HG03565 (cell line): Measurements from ENCODE around the gene SLC6A6.

Source experiments
- ATAC-seq: cut with Tn5 transposase; IDR thresholded peaks from one replicate; pipeline ENCODE4 v1.9.1; 2021; ENCODE audit warnings: mild to moderate bottlenecking, moderate library complexity; ENCODE audit not compliant: unreplicated experiment

The SLC6A6 gene

DNA sequence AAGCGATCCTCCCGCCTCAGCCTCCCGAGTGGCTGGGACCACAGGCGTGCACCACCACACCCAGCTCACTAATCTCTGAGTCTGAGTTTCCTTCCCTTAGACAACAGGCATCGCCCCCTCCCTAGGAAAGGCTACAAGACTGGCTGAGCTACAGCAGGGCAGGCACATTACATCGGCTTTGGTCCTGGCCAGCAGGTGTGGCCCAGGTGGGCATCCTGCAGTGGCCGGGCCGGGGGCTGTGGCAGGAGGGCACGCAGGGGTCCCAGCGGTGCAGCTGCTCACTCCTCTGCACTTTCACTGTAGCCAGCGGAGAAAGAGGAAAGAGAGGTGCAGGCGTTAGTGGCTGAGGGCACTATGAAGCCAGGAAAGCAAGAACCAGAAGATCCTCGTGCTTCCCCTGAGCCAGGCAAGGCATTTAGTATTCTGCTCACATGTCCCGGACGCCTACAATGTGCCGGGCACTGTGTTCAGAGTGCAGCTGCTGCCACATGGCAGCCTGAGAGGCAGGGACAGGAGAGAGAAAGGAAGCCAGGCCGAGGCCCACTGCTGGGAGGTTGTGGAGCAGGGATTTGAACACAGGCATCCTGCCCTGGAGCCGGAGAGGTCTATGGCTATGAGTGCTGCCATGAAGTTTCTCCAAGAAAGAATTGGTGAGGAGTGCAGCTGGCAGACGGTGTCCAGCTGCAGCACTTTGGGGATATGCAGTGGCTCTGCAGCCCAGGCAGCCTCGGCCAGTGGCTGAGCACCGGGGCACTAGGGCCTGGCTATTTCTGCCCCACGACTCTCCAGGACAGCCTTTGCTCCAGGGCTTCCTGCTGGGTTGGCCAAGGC, 115.4 kb downstream of the SLC6A6 start:
- ATAC-seq = no peak

DNA sequence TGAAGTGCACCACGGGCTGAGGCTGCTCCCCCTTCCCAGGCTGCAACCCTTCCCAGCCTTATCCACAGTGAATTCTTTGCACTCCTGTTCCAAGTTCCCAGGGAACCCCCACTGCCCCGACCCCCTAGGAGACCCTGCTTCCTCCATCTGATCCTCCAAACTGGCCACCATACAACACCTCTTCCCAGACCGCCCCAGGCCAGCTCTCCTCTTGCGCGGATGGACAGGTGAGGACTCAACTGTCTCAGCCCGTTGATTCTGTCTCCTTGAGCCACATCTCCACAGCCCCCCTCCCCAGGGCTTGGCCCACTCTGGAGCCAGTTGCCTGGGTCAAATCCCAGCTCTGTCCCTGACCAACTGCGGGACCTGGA, 116.0 kb downstream of the SLC6A6 start:
- ATAC-seq = no peak

GRCh38 chr3:14518893-14519292, 116.5 kb downstream of the SLC6A6 start:
- ATAC-seq = no peak

- no peak for ATAC-seq
Observed at GRCh38 chr3:14519406-14519805, 117.0 kb downstream of the SLC6A6 start.

DNA sequence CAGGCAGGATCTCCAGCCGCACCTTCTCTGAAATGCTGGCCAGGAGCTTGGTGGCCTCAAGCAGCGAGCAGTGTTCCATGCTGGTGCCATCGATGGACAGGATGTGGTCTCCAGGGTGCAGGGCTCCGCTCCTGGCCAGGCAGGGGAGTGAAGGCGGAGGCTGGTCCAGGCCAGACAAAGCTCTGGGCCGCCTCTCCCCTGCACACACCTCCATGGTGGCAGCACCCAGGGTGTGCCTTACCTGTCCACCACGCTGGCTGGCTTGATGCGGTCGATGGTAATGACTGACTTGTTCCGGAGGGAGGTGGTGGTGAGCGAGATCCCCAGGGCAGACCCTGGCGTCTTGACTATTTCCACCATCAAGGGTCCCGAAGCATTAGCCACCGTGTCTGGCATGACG, 117.7 kb downstream of the SLC6A6 start:
- ATAC-seq = no peak

- ATAC-seq = no peak
Observed at GRCh38 chr3:14520967-14521366, 118.6 kb downstream of the SLC6A6 start.

- ATAC-seq = no peak
Observed at GRCh38 chr3:14521611-14522010, 119.2 kb downstream of the SLC6A6 start.

DNA sequence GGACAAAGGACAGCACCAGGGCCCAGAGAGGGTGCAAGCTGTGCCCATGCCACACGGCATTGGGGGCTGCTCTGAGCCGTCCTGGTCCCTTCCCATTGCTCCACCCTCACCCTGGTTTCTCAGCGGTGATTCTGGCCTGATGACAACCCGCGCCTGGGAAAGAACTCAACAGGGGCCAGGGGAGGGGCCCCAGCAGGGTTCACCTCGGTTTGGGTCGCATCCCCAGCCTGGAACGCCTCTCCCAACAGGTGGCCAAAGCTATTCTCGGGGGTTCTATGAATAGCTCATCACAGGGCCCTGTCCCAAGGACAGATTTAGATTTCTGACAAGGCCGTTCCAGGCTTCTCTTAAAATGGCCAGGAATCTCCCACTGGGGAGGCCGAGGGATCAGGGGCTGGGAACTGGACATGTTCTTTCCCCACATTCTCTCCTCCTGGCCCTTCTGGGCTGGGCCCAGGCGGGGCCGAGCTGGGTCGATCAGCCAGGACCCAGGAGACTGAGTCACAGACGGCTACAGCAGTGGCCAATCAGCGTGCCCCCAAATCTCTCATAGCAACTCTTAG, 119.8 kb downstream of the SLC6A6 start:
- ATAC-seq = no peak

- ATAC-seq = no peak
Observed at GRCh38 chr3:14522768-14523167, 120.4 kb downstream of the SLC6A6 start.

DNA sequence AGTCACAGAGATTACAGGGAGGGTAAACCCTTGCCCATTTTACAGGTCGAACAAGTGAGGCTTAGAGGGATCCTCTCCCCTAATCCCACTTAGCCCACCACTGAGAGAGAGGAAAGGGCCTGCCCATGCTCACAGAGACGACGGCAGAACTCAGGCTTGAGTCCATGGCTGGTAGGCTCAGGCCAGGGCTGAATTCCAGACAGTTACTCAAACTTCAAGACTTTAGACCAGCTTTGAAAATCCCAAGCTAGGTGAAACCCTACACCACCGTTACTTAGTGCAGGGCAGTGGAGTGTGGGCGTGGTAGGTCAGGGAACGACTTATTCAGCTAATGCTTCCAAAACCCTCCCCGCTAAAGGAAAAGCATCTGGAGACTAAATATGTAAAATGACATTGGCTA, 121.4 kb downstream of the SLC6A6 start:
- ATAC-seq = no peak

DNA sequence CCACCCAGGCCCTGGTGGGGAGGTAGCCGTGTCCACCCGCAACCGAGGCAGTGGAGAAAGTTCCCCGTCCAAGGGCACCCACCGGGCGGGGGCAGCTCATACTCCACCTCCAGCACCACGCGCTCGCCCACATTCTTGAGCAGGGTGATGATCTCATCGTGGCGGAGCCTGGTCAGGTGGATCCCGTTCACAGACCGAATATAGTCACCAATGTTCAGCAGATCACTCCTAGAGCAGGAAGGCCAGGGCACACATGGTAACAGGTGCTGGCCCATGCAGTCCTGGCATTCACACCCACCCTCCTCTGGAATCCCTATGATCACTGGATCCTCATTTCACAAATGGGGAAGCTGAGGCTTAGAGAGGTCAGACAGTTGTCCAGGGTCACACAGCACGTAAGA, 121.9 kb downstream of the SLC6A6 start:
- ATAC-seq = no peak

DNA sequence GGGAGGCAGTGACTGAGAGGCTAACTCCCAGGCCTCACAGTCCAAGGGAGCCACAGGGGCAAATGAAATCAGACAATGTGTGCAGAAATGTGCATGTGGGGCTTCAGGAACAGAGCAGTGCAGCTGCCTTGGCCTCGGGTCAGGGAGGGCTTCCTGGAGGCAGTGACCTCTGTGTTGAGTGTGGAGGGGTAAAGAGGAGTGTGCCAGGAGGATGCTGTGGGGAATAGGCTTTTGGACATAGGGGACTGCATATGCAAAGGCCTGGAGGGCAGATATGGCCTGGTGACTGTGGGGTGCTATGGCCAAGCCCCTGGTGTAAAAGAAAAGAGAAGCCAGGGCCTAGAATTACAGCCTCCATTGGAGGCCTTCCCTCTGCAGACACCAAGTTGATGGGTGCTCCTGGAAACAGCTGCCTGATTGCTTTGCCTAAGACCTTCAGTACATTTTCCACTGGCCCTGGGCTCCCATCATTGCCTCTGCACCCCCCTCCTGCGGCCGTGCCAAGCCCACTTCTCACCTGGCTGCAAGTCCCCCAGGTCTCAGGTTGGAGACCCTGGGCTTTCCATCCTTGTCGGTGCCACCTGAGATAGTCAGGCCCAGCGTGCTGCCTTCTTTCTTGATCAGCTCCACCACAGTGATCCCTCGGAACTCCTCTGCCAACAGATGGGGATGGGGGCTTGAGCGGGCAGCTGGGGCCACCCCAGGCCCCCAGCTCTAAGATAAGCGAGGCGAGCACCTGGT, 122.7 kb downstream of the SLC6A6 start:
- no peak for ATAC-seq

- no peak for ATAC-seq
Observed at GRCh38 chr3:14525685-14526631, 123.6 kb downstream of the SLC6A6 start.

DNA sequence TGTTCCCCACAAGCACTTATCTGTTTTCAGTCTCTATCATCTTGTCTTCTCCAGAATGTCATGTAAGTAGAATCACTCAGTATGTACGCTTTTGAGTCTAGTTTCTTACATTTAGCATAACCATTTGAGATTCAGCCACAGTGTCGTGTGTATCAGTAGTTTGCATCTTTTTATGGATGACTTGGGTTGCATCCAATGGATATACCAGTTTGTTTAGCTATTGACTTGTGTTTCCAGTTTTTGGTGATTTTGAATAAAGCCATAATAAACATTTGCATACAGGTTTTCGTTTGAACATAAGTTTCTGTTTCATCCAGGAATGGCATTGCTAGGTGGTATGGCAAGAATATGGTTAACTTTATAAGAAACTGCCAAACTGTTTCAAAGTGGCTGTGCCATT, 125.7 kb downstream of the SLC6A6 start:
- no peak for ATAC-seq

DNA sequence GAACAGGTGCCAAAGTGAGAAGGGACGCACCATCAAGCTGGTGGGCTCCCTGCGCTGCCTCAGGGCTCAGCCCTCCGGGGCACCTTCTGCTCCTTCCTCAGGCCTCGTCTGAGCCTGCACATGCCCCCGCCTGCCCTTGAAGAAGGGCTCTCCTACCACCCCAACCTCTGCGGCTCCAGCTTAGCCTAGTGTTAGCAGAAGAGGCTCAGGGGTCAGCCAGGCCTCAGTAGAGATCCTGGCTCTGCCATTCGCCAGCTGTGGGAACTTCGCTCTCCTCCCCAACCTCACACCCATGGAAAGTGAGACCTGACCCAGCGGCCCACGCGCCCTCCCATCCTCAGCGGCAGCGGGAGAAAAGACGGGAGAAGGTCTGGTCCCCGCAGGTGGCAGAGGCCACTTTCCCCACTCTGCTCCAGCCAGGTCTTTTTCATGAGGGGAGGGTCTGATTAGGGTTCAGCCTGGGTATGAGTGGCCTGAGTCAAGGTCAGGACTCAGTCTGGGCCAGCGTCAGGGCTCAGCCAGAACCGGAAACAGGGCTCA, 129.5 kb downstream of the SLC6A6 start:
- ATAC-seq = no peak

DNA sequence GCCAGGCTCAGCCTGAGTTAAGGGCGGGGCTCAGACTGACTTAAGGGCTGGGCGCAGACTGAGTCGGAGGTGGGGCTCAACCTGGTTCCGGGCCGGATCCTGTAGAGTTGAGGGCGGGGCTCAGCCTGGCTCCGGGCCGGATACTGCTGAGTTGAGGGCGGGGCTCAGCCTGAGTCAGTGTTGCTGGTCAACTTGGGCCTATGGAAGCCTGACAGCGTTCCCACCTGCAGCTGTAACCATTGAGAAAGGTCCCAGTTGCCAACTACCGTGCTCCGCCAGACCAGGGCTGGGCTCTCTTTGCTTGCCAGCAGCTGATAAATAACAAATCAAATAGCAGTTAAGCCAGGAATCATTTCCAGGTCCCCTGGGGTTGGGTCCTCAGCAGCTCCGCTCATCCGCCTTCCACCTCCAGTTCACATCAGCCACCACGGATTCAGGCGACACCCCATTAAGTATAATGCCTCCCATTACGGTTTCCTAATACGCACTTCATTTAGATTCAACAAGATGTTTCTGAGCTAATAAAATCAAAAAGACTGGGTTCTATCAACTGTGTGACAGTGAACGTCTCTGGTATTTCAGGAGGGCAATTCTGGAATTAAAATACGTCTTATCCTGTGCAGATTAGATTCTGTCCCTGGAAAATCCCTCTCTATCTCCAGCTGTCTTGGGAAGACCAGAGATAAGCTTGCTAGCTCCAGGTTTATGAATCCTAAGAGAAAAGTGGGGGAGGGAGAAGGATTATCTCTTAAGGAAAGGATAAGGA, 130.5 kb downstream of the SLC6A6 start:
- ATAC-seq = no peak

DNA sequence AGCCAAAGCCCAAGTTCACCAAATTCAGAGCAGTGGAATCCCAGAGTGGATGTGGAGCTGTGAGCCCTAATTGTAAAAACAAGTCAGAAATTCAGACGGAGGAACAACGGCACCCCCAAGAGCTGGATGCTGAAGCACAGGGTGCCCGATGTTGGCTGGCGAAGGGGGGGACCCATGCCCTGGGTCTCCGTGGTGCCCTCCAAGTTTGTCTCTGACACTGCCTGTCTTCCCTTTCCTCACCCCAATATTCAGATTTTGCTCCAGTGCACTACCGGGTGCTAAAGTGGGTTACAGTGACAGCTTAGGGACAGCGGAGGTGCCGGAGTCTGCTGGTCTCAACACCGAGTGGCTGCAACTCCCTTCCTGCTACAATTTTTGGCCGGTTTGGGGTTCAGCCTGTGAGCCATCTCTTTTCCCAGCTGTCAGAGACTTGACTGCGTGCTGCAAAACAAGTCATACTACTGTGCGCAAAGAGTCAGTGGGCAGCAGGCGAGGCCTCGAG, 131.1 kb downstream of the SLC6A6 start:
- no peak for ATAC-seq

DNA sequence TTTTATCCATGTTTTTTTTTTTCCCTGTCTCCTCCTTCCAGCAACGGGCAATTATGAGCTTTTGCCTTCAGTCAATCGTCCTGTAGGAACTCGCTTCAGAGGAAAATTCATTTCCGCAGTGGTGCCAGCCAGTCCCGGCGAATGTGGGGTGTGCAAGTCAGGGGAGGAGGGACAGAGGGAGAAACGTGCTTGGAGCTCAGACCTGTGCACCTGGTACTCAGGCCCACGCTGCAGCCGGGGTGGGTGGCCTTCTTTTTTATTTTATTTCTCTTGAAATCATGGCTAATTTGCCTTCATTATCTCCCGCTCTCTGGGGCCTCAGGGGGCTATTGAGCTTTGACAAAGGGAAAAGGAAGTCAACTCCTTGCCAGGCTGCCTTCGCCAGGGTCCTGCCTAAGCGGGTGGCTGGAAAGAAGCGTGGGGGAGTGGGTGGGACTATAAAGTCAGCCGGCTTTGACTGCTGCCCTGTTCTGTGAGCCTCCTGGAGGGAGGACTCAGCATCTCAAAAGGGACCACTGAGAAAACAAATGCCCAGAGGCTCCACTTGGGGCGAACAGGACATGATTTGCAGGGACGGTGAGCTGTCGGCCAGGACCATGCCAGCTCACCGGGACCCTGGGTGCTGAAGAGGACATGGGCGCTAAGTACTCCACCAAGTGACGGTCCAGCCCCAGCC, 132.2 kb downstream of the SLC6A6 start:
- no peak for ATAC-seq

DNA sequence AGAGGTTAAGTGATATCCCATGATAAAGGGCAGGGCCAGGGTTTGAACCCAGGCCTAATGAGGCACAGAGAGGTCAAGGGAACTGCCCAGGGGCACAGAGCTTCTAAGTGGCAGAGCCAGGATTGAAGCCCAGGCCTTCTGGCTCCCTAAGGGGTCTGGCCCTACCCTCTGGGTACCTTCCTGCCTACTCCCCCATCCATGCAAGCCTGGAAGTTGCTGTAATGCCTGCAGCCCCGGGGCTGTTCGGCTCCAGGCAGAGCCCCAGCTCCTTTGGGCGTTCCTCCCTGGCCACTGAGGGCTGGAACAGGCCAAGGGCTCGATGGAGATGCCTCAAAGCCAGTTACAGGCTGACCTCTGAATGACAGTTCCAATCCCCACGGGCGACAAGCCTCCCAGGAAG, 133.2 kb downstream of the SLC6A6 start:
- no peak for ATAC-seq
